HTR-8/SVneo (cell line): ENCODE measurements around the gene MYCBPAP.

Experiments
- DNase-seq: peaks from one replicate; pipeline ENCODE4 v3.0.0; 2011; ENCODE audit warnings: low spot score, mixed read lengths; ENCODE audit not compliant: insufficient read length
- FAIRE-seq: peaks from 2 replicates; lab custom pipeline; 2011; peaks lifted over from hg19 to GRCh38; lab: Jason Lieb, UNC

Gene MYCBPAP

GRCh38 chr17:50547736-50548083, 39.5 kb downstream of the MYCBPAP start:
- FAIRE-seq (no peak), DNase-seq (no peak)

GRCh38 chr17:50548831-50549230, 40.6 kb downstream of the MYCBPAP start:
- FAIRE-seq (peak; percentile 68), DNase-seq (no peak)

- DNase-seq, result no peak
- FAIRE-seq, result peak; percentile 51
Observed at GRCh38 chr17:50549256-50549941, 41.2 kb downstream of the MYCBPAP start.

- no peak for DNase-seq
Observed at GRCh38 chr17:50549969-50550368, 41.7 kb downstream of the MYCBPAP start.

GRCh38 chr17:50550661-50551432, 42.6 kb downstream of the MYCBPAP start:
- FAIRE-seq, result peak; percentile 84
- peak; percentile 83 for DNase-seq

More at GRCh38 chr17:50549969-50550368, 41.7 kb downstream of the MYCBPAP start:
- no peak for FAIRE-seq

- FAIRE-seq (no peak), DNase-seq (no peak)
Observed at GRCh38 chr17:50551433-50551815, 43.2 kb downstream of the MYCBPAP start.

GRCh38 chr17:50551884-50552283, 43.6 kb downstream of the MYCBPAP start:
- DNase-seq, result no peak
- FAIRE-seq, result no peak

GRCh38 chr17:50554201-50554600, 46.0 kb downstream of the MYCBPAP start:
- FAIRE-seq (no peak), DNase-seq (no peak)

- FAIRE-seq (no peak), DNase-seq (no peak)
Observed at GRCh38 chr17:50556803-50557202, 48.6 kb downstream of the MYCBPAP start.

- DNase-seq (no peak), FAIRE-seq (no peak)
Observed at GRCh38 chr17:50557630-50558029, 49.4 kb downstream of the MYCBPAP start.

GRCh38 chr17:50558091-50558490, 49.9 kb downstream of the MYCBPAP start:
- FAIRE-seq (peak; percentile 74), DNase-seq (no peak)

GRCh38 chr17:50558581-50558940, 50.3 kb downstream of the MYCBPAP start:
- FAIRE-seq (no peak), DNase-seq (no peak)

GRCh38 chr17:50558941-50559614, 50.8 kb downstream of the MYCBPAP start:
- FAIRE-seq (no peak), DNase-seq (no peak)

- FAIRE-seq, result peak; percentile 20
- DNase-seq, result peak; percentile 65
Observed at GRCh38 chr17:50559674-50560184, 51.5 kb downstream of the MYCBPAP start.

- DNase-seq (peak; percentile 99), FAIRE-seq (peak; percentile 98)
Observed at GRCh38 chr17:50560185-50560824, 52.1 kb downstream of the MYCBPAP start, which contains the start of gene CACNA1G. CACNA1G (plus strand) TSS chr17:50560715; CDS start chr17:50561460, 745 bp downstream.

GRCh38 chr17:50560931-50561745, 52.9 kb downstream of the MYCBPAP start:
- FAIRE-seq (no peak), DNase-seq (no peak)

- FAIRE-seq (no peak), DNase-seq (no peak)
Observed at GRCh38 chr17:50561746-50562141, 53.5 kb downstream of the MYCBPAP start.

GRCh38 chr17:50562242-50563091, 54.2 kb downstream of the MYCBPAP start:
- FAIRE-seq (no peak), DNase-seq (no peak)

- no peak for DNase-seq
- FAIRE-seq, result no peak
Observed at GRCh38 chr17:50563092-50563511, 54.9 kb downstream of the MYCBPAP start.
